Left colon (tissue), 2 donors: ENCODE results near the gene ZBTB16. TPM values are rescaled to one million over a fixed set of nuclear protein-coding genes. Genes with fewer than 3 reads are reported as not detected.

Experiments
- ATAC-seq: fragments of 200-7000 bp; cut with Tn5 transposase; one replicate; pipeline ENCODE4 v1.9.1; 2020; ENCODE audit warnings: mild to moderate bottlenecking, moderate library complexity
- DNase-seq, 2 donors: peaks; one replicate each; pipeline ENCODE4 v3.0.0-alpha.2; 2020
- intact Hi-C, 2 donors: fragments of 100-400 bp; cut with DNase I in 1 of 2; cut with micrococcal nuclease in 1 of 2; formaldehyde crosslinking; loops; one replicate each; pipeline versions ENCODE4 v1.11.2 to v1.14.0; 2022; cut with DNase I, micrococcal nuclease
- total RNA-seq, 2 donors: library from RNA; stranded (reverse); fragmentation: NEBNext Ultra II Directional; extraction: Animal tissue kit (Norgen Biotek cat#: 25700); gene quantifications; one replicate each; pipeline ENCODE4 v1.2.1, GENCODE V29; 2021
- donor health status: DM: no; HTN: no; CAD: no.
- donor health status: DM: yes; HTN: yes; CAD: no.

ZBTB16 gene
- total RNA-seq, 2 donors from 2014 or later = 10.0 to 75.1 TPM

- DNase-seq = no peak
- no peak for ATAC-seq
- intact Hi-C loops = loop anchor here in 1 of 2 donors (5.0 kb wide), 1 partner anchor 119 kb away; no protein-coding TSS in a partner anchor
These were observed 121.7 kb downstream of the ZBTB16 start for GRCh38 chr11:114181195-114181594.

- ATAC-seq (no peak), DNase-seq (no peak)
- intact Hi-C loops = loop anchor here in 1 of 2 donors (5.0 kb wide), 1 partner anchor 119 kb away; no protein-coding TSS in a partner anchor
These were observed 122.2 kb downstream of the ZBTB16 start for GRCh38 chr11:114181752-114182151.

GRCh38 chr11:114182471-114183043 is 123.0 kb downstream of the ZBTB16 start:
- DNase-seq (no peak), ATAC-seq (no peak)
- intact Hi-C loops = loop anchor here in 1 of 2 donors (5.0 kb wide), 1 partner anchor 120 kb away; no protein-coding TSS in a partner anchor

GRCh38 chr11:114183044-114183511 is 123.6 kb downstream of the ZBTB16 start:
- intact Hi-C loops = loop anchor here in 1 of 2 donors (5.0 kb wide), 1 partner anchor 121 kb away; no protein-coding TSS in a partner anchor

GRCh38 chr11:114185436-114185835 is 125.9 kb downstream of the ZBTB16 start:
- DNase-seq (no peak), ATAC-seq (no peak)
- intact Hi-C loops = no loop called here

More at GRCh38 chr11:114183044-114183511, 123.6 kb downstream of the ZBTB16 start:
- ATAC-seq (no peak), DNase-seq (no peak)

- no peak for DNase-seq
- intact Hi-C loops = no loop called here
- ATAC-seq = no peak
These were observed 127.7 kb downstream of the ZBTB16 start for GRCh38 chr11:114187173-114187572.

- intact Hi-C loops = no loop called here
- ATAC-seq = no peak
- no peak for DNase-seq
These were observed 129.5 kb downstream of the ZBTB16 start for GRCh38 chr11:114188851-114189570.

GRCh38 chr11:114190630-114191029 is 131.1 kb downstream of the ZBTB16 start:
- DNase-seq = no peak
- ATAC-seq = no peak
- intact Hi-C loops = no loop called here

GRCh38 chr11:114191893-114192292 is 132.4 kb downstream of the ZBTB16 start:
- ATAC-seq = no peak
- DNase-seq = no peak
- intact Hi-C loops = no loop called here

- ATAC-seq (no peak), DNase-seq (no peak)
- intact Hi-C loops = no loop called here
These were observed 133.4 kb downstream of the ZBTB16 start for GRCh38 chr11:114192841-114193389.

- ATAC-seq (no peak), DNase-seq (no peak)
- intact Hi-C loops = no loop called here
These were observed 134.5 kb downstream of the ZBTB16 start for GRCh38 chr11:114193730-114194679.

- intact Hi-C loops = no loop called here
- ATAC-seq (no peak), DNase-seq (no peak)
These were observed 135.2 kb downstream of the ZBTB16 start for GRCh38 chr11:114194702-114195101.

- intact Hi-C loops = no loop called here
- DNase-seq (no peak), ATAC-seq (no peak)
These were observed 135.6 kb downstream of the ZBTB16 start for GRCh38 chr11:114195151-114195550.

GRCh38 chr11:114195981-114196731 is 136.6 kb downstream of the ZBTB16 start:
- ATAC-seq = no peak
- no peak for DNase-seq
- intact Hi-C loops = no loop called here

- intact Hi-C loops = no loop called here
- DNase-seq = no peak
- no peak for ATAC-seq
These were observed 137.6 kb downstream of the ZBTB16 start for GRCh38 chr11:114196997-114197703.

GRCh38 chr11:114197799-114198500 is 138.4 kb downstream of the ZBTB16 start:
- DNase-seq (peak in 1 of 2 donors; percentile 75), ATAC-seq (peak; percentile 49)
- intact Hi-C loops = no loop called here

GRCh38 chr11:114199051-114199450 is 139.5 kb downstream of the ZBTB16 start:
- ATAC-seq (no peak), DNase-seq (no peak)
- intact Hi-C loops = no loop called here
